Right kidney (tissue), 1 donor: Measurements from ENCODE around the gene PCK2.
A peak's percentile ranks its signal among the peaks of the same experiment; 100 is the strongest.

Source experiments
- DNase-seq: peaks from one replicate; pipeline ENCODE4 v3.0.0-alpha.2; 2016

PCK2 gene

GRCh38 chr14:24116128-24116814 is 22.2 kb downstream of the PCK2 start:
- DNase-seq, result no peak

GRCh38 chr14:24117179-24117578 is 23.1 kb downstream of the PCK2 start:
- no peak for DNase-seq

GRCh38 chr14:24119691-24120090 is 25.6 kb downstream of the PCK2 start:
- no peak for DNase-seq

- DNase-seq, result no peak
Measured at GRCh38 chr14:24121210-24121609, 27.1 kb downstream of the PCK2 start.

- no peak for DNase-seq
Measured at GRCh38 chr14:24122416-24122815, 28.3 kb downstream of the PCK2 start.

- DNase-seq, result no peak
Measured at GRCh38 chr14:24122898-24123297, 28.8 kb downstream of the PCK2 start.

- no peak for DNase-seq
Measured at GRCh38 chr14:24123424-24124417, 29.6 kb downstream of the PCK2 start.

- DNase-seq, result no peak
Measured at GRCh38 chr14:24126939-24127338, 32.8 kb downstream of the PCK2 start.

GRCh38 chr14:24127673-24128072 is 33.6 kb downstream of the PCK2 start:
- no peak for DNase-seq

- DNase-seq, result no peak
Measured at GRCh38 chr14:24129410-24129998, 35.4 kb downstream of the PCK2 start.

GRCh38 chr14:24130380-24130716 is 36.2 kb downstream of the PCK2 start, which contains the start of gene FITM1:
Gene FITM1 (plus strand): TSS chr14:24130659. CDS start chr14:24131564, 905 bp downstream.
- DNase-seq, result no peak

GRCh38 chr14:24130717-24131548 is 36.8 kb downstream of the PCK2 start:
- no peak for DNase-seq

GRCh38 chr14:24131549-24131966 is 37.4 kb downstream of the PCK2 start:
- no peak for DNase-seq

- peak; percentile 35 for DNase-seq
Measured at GRCh38 chr14:24132061-24132685, 38.1 kb downstream of the PCK2 start.

- no peak for DNase-seq
Measured at GRCh38 chr14:24132976-24133375, 38.9 kb downstream of the PCK2 start.

- no peak for DNase-seq
Measured at GRCh38 chr14:24133735-24134134, 39.6 kb downstream of the PCK2 start.

- peak; percentile 75 for DNase-seq
Measured at GRCh38 chr14:24135584-24135833, 41.4 kb downstream of the PCK2 start.

- DNase-seq, result peak; percentile 80
Measured at GRCh38 chr14:24135834-24136683, 41.9 kb downstream of the PCK2 start, which contains the start of gene PSME1. Gene PSME1 (plus strand): TSS chr14:24136194. CDS start chr14:24136263, 69 bp downstream.

- DNase-seq, result no peak
Measured at GRCh38 chr14:24136684-24137528, 42.8 kb downstream of the PCK2 start.
